ENCODE results near the gene AKAIN1. TPM values are rescaled to one million over a fixed set of nuclear protein-coding genes. Genes with fewer than 3 reads are reported as not detected.
A peak's percentile ranks its signal among the peaks of the same experiment; 100 is the strongest.

Gene AKAIN1
- total and polyA plus RNA-seq, 2 experiments from 2014 or later = not detected

DNA sequence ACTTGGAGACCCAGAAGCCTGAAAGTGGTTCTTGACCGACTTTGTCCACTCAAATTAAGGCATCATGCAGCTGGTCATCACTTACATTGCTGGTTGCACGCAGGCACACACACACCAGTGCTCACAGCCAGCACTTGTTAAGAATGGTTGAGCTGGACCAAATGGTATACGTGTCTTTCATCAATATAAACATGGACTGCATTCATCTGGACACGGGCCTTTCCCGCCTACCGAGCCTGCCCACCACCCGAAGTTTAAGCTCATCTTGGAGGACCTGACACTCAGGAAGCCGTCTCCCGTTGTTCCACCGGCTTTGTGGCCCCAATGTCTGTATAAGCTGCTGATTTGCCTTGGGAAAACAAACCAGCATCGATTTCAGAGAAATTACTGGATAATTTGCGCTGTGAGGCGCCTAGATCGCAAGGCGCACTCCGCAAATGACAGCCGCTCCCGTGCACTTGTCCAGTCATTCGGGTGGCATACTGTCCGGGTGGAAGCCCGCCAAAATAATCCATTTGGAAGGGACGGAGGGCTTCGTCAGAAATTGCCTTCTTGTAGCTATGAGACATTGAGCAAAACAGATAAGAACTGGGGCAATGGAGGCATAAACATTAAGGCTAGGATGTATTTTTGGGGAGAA lies 40.1 kb upstream of the AKAIN1 start:
- Histone ChIP-seq H4K20me1 (replicated peaks; ENCODE audit: insufficient read depth) (peaks cover 5% of the 10 kb centered on the region; the same call in 1 of the 2 replicates), H3K36me3 (ENCODE audit: insufficient read depth) (no peaks in the 10 kb centered on the region), H3K27ac (ENCODE audit: low read depth) (peak overlapping the region; percentile 95), H3K9me2 (ENCODE audit: insufficient read depth) (no peaks in the 10 kb centered on the region), H2AFZ (peak overlapping the region; percentile 99), H3K27me3 (ENCODE audit: insufficient read depth) (peaks cover 19% of the 10 kb centered on the region), H3K4me2 (peak overlapping the region; percentile 98), H3K4me1 (ENCODE audit: insufficient read depth) (peaks cover 15% of the 10 kb centered on the region), H3K79me2 (replicated peaks; ENCODE audit: insufficient read depth) (peaks cover 4% of the 10 kb centered on the region; the same call in 1 of the 2 replicates), H3K4me3 (peak overlapping the region; percentile 91), H3F3A (replicated peaks; ENCODE audit: low read depth) (no peaks in the 10 kb centered on the region; the same call in 1 of the 2 replicates)
- Mint-ChIP-seq H3K27ac (peak overlapping the region; percentile 96), H3K4me3 (peak overlapping the region; percentile 97), H3K36me3 (ENCODE audit: low read depth) (no peaks in the 10 kb centered on the region), H3K27me3 (ENCODE audit: insufficient read depth, low read depth, poor library complexity) (peaks cover 3% of the 10 kb centered on the region), H3K4me1 (peaks cover 13% of the 10 kb centered on the region; the same call in 2 of the 3 replicates), H3K9me3 (peaks cover 2% of the 10 kb centered on the region; the same call in 2 of the 3 replicates)
- TF ChIP-seq, protein P1, sequence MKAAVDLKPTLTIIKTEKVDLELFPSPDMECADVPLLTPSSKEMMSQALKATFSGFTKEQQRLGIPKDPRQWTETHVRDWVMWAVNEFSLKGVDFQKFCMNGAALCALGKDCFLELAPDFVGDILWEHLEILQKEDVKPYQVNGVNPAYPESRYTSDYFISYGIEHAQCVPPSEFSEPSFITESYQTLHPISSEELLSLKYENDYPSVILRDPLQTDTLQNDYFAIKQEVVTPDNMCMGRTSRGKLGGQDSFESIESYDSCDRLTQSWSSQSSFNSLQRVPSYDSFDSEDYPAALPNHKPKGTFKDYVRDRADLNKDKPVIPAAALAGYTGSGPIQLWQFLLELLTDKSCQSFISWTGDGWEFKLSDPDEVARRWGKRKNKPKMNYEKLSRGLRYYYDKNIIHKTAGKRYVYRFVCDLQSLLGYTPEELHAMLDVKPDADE (IDR thresholded peaks at IDR 0.05) = no peak
- no peak for TF ChIP-seq EZH2 (IDR thresholded peaks at IDR 0.05; ENCODE audit: low read depth, unreplicated experiment)
- no peak for TF ChIP-seq ZNF331 (CRISPR knock-in tag; IDR thresholded peaks at IDR 0.05; ENCODE audit: low read depth)
- TF ChIP-seq ZNF114 (CRISPR knock-in tag; IDR thresholded peaks at IDR 0.05) = no peak
- TF ChIP-seq EZH2phosphoT487 (IDR thresholded peaks at IDR 0.05; ENCODE audit: unreplicated experiment) = no peak
- TF ChIP-seq CREB1 (CRISPR knock-in tag; IDR thresholded peaks at IDR 0.05; ENCODE audit: low read depth) = no peak
- no peak for TF ChIP-seq STAT1 (IDR thresholded peaks at IDR 0.05; ENCODE audit: unreplicated experiment)
- TF ChIP-seq, protein P2, sequence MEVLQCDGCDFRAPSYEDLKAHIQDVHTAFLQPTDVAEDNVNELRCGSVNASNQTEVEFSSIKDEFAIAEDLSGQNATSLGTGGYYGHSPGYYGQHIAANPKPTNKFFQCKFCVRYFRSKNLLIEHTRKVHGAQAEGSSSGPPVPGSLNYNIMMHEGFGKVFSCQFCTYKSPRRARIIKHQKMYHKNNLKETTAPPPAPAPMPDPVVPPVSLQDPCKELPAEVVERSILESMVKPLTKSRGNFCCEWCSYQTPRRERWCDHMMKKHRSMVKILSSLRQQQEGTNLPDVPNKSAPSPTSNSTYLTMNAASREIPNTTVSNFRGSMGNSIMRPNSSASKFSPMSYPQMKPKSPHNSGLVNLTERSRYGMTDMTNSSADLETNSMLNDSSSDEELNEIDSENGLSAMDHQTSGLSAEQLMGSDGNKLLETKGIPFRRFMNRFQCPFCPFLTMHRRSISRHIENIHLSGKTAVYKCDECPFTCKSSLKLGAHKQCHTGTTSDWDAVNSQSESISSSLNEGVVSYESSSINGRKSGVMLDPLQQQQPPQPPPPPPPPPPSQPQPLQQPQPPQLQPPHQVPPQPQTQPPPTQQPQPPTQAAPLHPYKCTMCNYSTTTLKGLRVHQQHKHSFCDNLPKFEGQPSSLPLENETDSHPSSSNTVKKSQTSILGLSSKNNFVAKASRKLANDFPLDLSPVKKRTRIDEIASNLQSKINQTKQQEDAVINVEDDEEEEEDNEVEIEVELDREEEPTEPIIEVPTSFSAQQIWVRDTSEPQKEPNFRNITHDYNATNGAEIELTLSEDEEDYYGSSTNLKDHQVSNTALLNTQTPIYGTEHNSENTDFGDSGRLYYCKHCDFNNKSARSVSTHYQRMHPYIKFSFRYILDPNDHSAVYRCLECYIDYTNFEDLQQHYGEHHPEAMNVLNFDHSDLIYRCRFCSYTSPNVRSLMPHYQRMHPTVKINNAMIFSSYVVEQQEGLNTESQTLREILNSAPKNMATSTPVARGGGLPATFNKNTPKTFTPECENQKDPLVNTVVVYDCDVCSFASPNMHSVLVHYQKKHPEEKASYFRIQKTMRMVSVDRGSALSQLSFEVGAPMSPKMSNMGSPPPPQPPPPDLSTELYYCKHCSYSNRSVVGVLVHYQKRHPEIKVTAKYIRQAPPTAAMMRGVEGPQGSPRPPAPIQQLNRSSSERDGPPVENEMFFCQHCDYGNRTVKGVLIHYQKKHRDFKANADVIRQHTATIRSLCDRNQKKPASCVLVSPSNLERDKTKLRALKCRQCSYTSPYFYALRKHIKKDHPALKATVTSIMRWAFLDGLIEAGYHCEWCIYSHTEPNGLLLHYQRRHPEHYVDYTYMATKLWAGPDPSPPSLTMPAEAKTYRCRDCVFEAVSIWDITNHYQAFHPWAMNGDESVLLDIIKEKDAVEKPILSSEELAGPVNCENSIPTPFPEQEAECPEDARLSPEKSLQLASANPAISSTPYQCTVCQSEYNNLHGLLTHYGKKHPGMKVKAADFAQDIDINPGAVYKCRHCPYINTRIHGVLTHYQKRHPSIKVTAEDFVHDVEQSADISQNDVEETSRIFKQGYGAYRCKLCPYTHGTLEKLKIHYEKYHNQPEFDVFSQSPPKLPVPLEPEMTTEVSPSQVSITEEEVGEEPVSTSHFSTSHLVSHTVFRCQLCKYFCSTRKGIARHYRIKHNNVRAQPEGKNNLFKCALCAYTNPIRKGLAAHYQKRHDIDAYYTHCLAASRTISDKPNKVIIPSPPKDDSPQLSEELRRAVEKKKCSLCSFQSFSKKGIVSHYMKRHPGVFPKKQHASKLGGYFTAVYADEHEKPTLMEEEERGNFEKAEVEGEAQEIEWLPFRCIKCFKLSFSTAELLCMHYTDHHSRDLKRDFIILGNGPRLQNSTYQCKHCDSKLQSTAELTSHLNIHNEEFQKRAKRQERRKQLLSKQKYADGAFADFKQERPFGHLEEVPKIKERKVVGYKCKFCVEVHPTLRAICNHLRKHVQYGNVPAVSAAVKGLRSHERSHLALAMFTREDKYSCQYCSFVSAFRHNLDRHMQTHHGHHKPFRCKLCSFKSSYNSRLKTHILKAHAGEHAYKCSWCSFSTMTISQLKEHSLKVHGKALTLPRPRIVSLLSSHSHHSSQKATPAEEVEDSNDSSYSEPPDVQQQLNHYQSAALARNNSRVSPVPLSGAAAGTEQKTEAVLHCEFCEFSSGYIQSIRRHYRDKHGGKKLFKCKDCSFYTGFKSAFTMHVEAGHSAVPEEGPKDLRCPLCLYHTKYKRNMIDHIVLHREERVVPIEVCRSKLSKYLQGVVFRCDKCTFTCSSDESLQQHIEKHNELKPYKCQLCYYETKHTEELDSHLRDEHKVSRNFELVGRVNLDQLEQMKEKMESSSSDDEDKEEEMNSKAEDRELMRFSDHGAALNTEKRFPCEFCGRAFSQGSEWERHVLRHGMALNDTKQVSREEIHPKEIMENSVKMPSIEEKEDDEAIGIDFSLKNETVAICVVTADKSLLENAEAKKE (CRISPR knock-in tag; IDR thresholded peaks at IDR 0.05) = no peak
- no peak for TF ChIP-seq JUNB (IDR thresholded peaks at IDR 0.05; ENCODE audit: unreplicated experiment)
- no peak for TF ChIP-seq POLR2AphosphoS5 (IDR thresholded peaks at IDR 0.05; ENCODE audit: low read depth)
- TF ChIP-seq, protein P3, sequence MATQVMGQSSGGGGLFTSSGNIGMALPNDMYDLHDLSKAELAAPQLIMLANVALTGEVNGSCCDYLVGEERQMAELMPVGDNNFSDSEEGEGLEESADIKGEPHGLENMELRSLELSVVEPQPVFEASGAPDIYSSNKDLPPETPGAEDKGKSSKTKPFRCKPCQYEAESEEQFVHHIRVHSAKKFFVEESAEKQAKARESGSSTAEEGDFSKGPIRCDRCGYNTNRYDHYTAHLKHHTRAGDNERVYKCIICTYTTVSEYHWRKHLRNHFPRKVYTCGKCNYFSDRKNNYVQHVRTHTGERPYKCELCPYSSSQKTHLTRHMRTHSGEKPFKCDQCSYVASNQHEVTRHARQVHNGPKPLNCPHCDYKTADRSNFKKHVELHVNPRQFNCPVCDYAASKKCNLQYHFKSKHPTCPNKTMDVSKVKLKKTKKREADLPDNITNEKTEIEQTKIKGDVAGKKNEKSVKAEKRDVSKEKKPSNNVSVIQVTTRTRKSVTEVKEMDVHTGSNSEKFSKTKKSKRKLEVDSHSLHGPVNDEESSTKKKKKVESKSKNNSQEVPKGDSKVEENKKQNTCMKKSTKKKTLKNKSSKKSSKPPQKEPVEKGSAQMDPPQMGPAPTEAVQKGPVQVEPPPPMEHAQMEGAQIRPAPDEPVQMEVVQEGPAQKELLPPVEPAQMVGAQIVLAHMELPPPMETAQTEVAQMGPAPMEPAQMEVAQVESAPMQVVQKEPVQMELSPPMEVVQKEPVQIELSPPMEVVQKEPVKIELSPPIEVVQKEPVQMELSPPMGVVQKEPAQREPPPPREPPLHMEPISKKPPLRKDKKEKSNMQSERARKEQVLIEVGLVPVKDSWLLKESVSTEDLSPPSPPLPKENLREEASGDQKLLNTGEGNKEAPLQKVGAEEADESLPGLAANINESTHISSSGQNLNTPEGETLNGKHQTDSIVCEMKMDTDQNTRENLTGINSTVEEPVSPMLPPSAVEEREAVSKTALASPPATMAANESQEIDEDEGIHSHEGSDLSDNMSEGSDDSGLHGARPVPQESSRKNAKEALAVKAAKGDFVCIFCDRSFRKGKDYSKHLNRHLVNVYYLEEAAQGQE (IDR thresholded peaks at IDR 0.05; ENCODE audit: unreplicated experiment) = no peak
- DNase-seq (ENCODE audit: low spot score) (no peak), ATAC-seq (peak; percentile 47)

Measured in GM23338 (cell line).